Suprapubic skin (tissue), 4 donors: Measurements from ENCODE around the gene SEC22A. TPM values are rescaled to one million over a fixed set of nuclear protein-coding genes. Genes with fewer than 3 reads are reported as not detected.

Experiments used
- DNase-seq, 2 donors: peaks; one replicate each; pipeline ENCODE4 v3.0.0-alpha.2; 2019; ENCODE audit warnings: low spot score in 2 of 2
- H3K27ac ChIP-seq: fragments of 200-600 bp; sonication (generic); one replicate; pipeline ENCODE4 v1.5.1; 2019
- H3K27me3 ChIP-seq: fragments of 200-600 bp; sonication (generic); one replicate; pipeline ENCODE4 v1.5.1; 2019
- H3K36me3 ChIP-seq: fragments of 200-600 bp; sonication (generic); one replicate; pipeline ENCODE4 v1.5.1; 2019
- H3K4me1 ChIP-seq: fragments of 200-600 bp; sonication (generic); one replicate; pipeline ENCODE4 v1.5.1; 2019
- H3K4me3 ChIP-seq: fragments of 200-600 bp; sonication (generic); one replicate; pipeline ENCODE4 v1.5.1; 2019; ENCODE audit warnings: mild to moderate bottlenecking
- H3K9me3 ChIP-seq: fragments of 200-600 bp; sonication (generic); one replicate; pipeline ENCODE4 v1.5.1; 2019
- CTCF ChIP-seq, 2 donors: fragments of 200-600 bp in 1 of 2; fragments of 450-650 bp in 1 of 2; sonication (generic) in 1 of 2; IDR thresholded peaks; one replicate each; pipeline ENCODE4 v1.5.1; 2016 to 2019; ENCODE audit warnings: antibody characterized with exemption in 2 of 2, mild to moderate bottlenecking in 1 of 2, moderate library complexity in 1 of 2
- EP300 ChIP-seq: sonication (generic); formaldehyde crosslinking; IDR thresholded peaks from one replicate; pipeline ENCODE4 v1.6.1; 2017; ENCODE audit warnings: antibody characterized with exemption
- POLR2A ChIP-seq, 2 donors: fragments of 450-650 bp; IDR thresholded peaks; one replicate each; pipeline ENCODE4 v1.6.1; 2017; ENCODE audit warnings: antibody characterized with exemption in 2 of 2, mild to moderate bottlenecking in 2 of 2, moderate library complexity in 2 of 2
- POLR2AphosphoS5 ChIP-seq, 3 donors: sonication (generic); formaldehyde crosslinking; IDR thresholded peaks; one replicate each; pipeline ENCODE4 v1.6.1; 2017; ENCODE audit warnings: antibody characterized with exemption in 3 of 3
- WGBS: methylation state at CpG from one replicate; pipeline ENCODE4 v1.1.5; 2018; 5-methylcytosine and 5-hydroxymethylcytosine counted together
- total RNA-seq, 4 donors: library from RNA; depleted of rRNA; stranded (reverse); fragments of >200 nt; gene quantifications; one replicate each; pipeline ENCODE4 v1.1.0, GENCODE V29; 2016

The SEC22A gene
- total RNA-seq, 4 donors from 2014 or later: 20.1 to 43.1 (median 28.7) TPM

DNA sequence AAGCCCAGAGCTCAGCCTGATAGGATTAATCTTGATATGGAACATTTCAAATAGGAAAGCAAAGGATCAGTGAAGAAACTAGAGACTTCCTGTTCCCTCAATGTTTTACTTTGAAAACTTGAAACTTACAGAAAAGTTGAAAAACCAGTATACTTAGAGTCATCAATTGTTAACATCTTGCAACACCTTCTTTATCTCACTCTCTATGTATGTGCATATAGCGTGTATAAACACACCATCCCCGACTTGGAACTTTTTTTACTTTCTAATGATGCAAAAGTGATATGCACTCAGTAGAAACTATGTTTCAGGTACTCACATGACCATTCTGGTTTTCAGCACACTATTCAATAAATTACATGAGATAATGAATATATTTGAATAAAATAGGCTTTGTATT, 60.5 kb downstream of the SEC22A start:
- Histone ChIP-seq H3K9me3 (no peaks in the 10 kb centered on the region), H3K27me3 (no peaks in the 10 kb centered on the region), H3K36me3 (peaks cover 15% of the 10 kb centered on the region), H3K4me3 (no peak overlapping the region), H3K4me1 (no peaks in the 10 kb centered on the region), H3K27ac (no peak overlapping the region)
- TF ChIP-seq POLR2A (IDR thresholded peaks at IDR 0.05): no peak
- TF ChIP-seq POLR2AphosphoS5 (IDR thresholded peaks at IDR 0.05): no peak
- TF ChIP-seq EP300: no peak
- no peak for TF ChIP-seq CTCF (IDR thresholded peaks at IDR 0.05)
- 78% methylated on average over 2 of the region's 2 CpGs for WGBS
- DNase-seq: no peak

- Histone ChIP-seq H3K27ac (no peak overlapping the region), H3K4me1 (no peaks in the 10 kb centered on the region), H3K9me3 (no peaks in the 10 kb centered on the region), H3K36me3 (peaks cover 15% of the 10 kb centered on the region), H3K4me3 (no peak overlapping the region), H3K27me3 (no peaks in the 10 kb centered on the region)
- no peak for DNase-seq
- no peak for TF ChIP-seq EP300
- no peak for TF ChIP-seq POLR2AphosphoS5 (IDR thresholded peaks at IDR 0.05)
- no peak for TF ChIP-seq CTCF (IDR thresholded peaks at IDR 0.05)
- no peak for TF ChIP-seq POLR2A (IDR thresholded peaks at IDR 0.05)
- 94% methylated on average over 5 of the region's 5 CpGs for WGBS
Observed at GRCh38 chr3:123262868-123263267, 61.1 kb downstream of the SEC22A start.

DNA sequence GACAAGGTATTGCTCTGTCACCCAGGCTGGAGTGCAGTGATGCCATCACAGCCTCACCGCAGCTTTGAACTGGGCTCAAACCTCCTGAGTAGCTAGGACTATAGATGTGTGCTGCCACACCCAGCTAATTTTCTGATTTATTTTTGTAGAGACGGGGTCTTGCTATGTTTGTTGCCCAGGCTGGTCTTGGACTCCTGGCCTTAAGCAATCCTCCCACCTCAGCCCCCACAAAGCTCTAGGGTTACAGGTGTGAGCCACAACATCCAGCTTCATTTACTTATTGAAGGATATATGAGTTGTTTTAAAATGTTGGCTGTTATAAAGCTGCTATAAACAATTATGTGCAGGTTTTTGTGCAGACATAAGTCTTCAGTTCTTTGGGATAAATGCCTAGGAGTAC, 62.2 kb downstream of the SEC22A start:
- H3K27ac ChIP-seq: no peak overlapping the region
- no peaks in the 10 kb centered on the region for H3K27me3 ChIP-seq
- H3K9me3 ChIP-seq: no peaks in the 10 kb centered on the region
- no peak for DNase-seq
- H3K4me1 ChIP-seq: no peaks in the 10 kb centered on the region
- no peak overlapping the region for H3K4me3 ChIP-seq
- peaks cover 15% of the 10 kb centered on the region for H3K36me3 ChIP-seq
- 93% methylated on average over 2 of the region's 2 CpGs for WGBS
- TF ChIP-seq EP300 (no peak), POLR2AphosphoS5 (IDR thresholded peaks at IDR 0.05) (no peak), CTCF (IDR thresholded peaks at IDR 0.05) (no peak), POLR2A (IDR thresholded peaks at IDR 0.05) (no peak)

DNA sequence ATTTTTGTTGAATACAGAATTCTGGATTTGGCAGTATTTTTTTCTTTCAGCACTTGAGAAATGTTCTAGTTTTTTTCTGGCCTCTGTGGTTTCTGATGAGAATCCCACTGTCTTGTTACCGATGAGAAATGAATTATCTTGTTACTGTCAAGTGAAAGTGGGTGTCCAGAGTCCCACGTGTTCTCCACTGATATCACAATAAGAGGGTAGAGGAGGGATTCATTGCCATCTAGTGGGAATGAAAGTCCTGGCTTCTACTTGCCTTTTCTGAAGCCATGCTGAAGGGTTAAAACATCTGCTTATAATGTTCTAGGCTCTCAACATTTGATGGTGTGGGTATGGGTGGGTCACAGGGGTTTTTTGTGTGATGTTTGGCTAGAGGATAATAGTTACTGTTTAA, 66.1 kb downstream of the SEC22A start:
- no peak for DNase-seq
- no peak for TF ChIP-seq POLR2A (IDR thresholded peaks at IDR 0.05)
- no peak for TF ChIP-seq EP300
- no peak for TF ChIP-seq CTCF (IDR thresholded peaks at IDR 0.05)
- no peak for TF ChIP-seq POLR2AphosphoS5 (IDR thresholded peaks at IDR 0.05)
- WGBS: 75% methylated on average over 2 of the region's 2 CpGs
- H3K4me1 ChIP-seq: no peaks in the 10 kb centered on the region
- no peaks in the 10 kb centered on the region for H3K9me3 ChIP-seq
- H3K27me3 ChIP-seq: no peaks in the 10 kb centered on the region
- H3K4me3 ChIP-seq: no peak overlapping the region
- H3K27ac ChIP-seq: no peak overlapping the region
- peaks cover 11% of the 10 kb centered on the region for H3K36me3 ChIP-seq

DNA sequence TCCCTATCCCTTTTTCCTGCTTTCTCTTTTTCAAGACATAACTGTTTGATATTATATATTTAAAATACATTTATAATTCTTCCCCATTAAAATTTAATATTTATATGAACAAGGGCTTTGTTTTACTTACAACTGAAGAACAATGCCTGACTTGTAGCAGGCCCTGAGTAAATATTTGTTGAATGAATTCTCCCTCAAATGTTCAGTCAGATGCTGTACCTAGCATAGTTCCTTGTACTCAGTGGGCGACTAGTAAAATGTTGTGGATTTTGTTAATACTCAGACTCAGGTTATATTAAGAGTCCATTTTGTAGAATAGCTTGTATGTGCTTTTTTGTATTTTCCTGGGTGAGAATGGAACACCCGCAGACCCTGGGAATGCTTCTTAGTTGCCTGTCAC, 69.1 kb downstream of the SEC22A start:
- H3K4me3 ChIP-seq: no peak overlapping the region
- no peaks in the 10 kb centered on the region for H3K27me3 ChIP-seq
- H3K36me3 ChIP-seq: no peaks in the 10 kb centered on the region
- 94% methylated on average over 2 of the region's 2 CpGs for WGBS
- no peaks in the 10 kb centered on the region for H3K9me3 ChIP-seq
- no peak overlapping the region for H3K27ac ChIP-seq
- no peak for DNase-seq
- no peak for TF ChIP-seq POLR2AphosphoS5 (IDR thresholded peaks at IDR 0.05)
- no peak for TF ChIP-seq EP300
- no peak for TF ChIP-seq CTCF (IDR thresholded peaks at IDR 0.05)
- TF ChIP-seq POLR2A (IDR thresholded peaks at IDR 0.05): no peak
- peaks cover 7% of the 10 kb centered on the region for H3K4me1 ChIP-seq
